ENCODE data around the gene NCAM2.

Gene NCAM2

DNA sequence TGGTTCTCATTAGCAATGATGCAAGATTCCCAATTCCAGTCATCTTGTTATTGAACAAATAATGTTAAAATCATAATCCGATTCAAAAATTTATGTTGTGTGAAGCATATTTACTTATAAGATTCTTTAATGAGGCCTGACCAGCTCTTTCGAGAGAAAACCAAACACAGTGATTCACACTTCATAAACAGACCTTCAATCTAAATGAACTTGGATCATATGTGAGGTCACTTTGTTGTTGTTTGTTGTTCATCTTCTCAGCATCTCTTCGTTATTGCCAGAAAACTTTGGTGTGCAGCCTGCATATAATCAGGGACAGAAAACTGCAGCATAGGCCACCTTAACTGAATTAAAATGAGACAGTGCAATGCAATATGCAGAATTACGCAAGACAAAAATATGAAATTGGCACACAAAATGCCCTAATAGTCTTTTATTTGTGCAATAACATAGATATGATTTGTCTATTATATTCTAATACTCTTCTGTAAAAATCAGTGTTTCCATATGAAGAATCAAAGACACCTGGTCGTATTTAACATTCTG lies 30.1 kb downstream of the NCAM2 start:
- DNase-seq (ENCODE audit: low spot score), result no peak

DNA sequence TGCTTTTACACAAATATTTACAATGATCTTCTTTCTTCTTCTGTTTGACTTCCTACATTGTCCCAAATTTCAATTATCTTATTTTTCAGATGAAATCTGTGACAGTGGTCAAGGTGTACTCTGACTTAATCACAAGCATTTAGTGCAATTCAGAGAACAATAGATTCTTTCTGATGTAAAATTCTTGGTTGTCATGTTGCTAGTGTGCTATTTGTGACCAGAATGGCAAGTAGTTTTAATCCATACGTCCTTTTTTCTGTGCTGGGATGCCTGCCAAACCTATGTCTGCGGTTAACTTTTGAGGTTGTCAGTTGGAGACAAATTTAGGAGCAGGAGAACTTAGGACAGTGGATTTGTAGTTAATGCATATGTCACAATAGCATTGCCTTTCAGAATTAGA lies 31.0 kb downstream of the NCAM2 start:
- no peak for DNase-seq (ENCODE audit: low spot score)

DNA sequence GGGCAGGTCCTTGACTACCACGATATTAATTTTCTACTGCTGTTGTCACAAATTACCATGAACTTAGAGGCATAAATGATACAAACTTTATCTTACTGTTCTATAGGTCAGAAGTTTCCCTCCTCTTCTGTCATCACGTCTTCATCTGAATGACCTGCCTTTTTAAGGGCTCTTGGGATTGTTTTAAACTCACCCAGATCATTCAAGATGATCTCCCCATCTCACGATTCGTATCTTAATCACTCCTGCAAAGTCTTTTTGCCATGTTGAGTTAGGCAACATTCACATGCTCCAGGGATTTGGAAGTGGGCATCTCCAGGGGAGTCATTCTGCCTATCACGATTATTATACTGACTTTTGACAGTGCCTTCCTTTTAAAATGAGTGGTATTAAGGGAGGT lies 32.1 kb downstream of the NCAM2 start:
- no peak for DNase-seq (ENCODE audit: low spot score)

DNA sequence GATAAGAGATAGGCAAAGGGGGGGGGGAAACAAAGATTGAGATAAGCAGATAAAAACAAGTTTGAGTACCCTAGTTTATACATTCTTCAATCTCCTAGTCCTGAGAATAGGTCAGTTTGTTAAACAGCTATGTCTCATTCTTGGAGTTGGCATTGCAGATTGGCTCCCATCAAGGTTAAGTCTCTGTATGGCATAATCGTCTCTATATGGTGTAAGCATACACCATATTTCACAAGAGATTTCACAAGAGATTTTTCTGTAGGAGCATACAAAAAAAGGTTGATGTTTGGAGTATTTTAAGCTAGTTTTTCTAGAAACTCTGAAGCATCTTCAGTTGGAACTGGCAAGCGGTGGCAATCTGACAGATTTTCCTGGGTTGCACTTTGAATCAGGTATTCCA lies 35.8 kb downstream of the NCAM2 start:
- DNase-seq (ENCODE audit: low spot score), result no peak

DNA sequence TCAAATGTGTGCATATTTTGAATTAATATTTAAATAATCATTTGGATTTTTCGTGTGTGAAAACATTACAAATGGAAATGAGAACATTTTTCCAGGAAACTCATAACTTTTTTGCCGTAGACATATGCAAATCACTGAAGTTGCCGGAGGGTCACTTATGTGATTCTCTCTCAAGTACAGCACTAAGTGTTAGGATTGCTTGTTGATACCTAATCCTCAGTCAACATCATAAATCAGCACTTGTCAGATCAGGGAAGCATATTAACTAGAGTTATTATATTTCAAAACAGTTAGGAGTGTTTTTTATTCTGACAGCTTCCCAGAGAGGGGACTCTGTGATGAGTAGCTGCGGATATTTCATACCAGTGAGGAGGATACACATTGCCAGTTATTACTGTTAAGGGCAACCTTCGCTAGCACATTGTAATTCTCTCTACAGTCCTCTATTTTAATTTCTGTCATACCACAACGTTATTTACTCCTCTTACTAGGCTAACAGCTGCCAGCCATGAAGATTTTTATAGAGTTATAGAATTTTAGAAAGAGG lies 41.5 kb downstream of the NCAM2 start:
- no peak for DNase-seq (ENCODE audit: low spot score)

DNA sequence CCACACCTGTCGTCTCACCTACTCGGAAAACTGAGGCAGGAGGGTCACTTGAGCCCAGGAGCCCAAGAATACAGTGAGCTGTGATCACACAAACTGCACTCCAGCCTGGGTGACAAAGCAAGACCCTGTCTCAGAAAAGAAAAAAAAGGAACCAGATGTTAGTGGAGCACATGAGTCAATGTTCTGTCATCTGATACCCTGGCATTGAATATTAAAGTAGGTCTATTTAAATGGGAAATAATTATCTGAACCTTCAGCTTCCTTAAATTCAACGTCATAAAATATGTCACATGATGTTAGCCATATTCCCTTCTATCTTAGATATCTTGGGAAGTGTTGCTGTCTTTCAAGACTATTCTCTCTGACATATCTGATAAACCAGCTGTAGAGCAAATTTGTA lies 47.3 kb downstream of the NCAM2 start:
- no peak for DNase-seq (ENCODE audit: low spot score)

DNA sequence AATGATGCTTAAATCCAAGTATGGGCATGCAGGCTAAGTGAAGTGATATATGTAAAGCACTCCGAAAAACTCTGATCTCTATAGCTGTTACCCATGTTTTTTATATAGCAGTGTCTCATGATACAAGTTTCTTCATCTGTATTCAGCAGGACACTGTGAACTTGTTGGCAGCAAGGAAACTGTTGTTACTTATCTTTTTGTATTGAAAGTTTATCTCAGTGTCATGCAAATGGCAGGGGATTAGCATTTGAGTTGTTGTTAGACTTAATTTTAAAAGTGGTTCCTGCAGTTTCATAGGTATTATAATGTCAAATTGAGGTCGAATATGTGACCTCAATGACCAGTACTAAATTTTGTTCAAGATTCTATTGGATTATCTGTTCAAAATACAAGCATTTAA lies 47.9 kb downstream of the NCAM2 start:
- no peak for DNase-seq (ENCODE audit: low spot score)

DNA sequence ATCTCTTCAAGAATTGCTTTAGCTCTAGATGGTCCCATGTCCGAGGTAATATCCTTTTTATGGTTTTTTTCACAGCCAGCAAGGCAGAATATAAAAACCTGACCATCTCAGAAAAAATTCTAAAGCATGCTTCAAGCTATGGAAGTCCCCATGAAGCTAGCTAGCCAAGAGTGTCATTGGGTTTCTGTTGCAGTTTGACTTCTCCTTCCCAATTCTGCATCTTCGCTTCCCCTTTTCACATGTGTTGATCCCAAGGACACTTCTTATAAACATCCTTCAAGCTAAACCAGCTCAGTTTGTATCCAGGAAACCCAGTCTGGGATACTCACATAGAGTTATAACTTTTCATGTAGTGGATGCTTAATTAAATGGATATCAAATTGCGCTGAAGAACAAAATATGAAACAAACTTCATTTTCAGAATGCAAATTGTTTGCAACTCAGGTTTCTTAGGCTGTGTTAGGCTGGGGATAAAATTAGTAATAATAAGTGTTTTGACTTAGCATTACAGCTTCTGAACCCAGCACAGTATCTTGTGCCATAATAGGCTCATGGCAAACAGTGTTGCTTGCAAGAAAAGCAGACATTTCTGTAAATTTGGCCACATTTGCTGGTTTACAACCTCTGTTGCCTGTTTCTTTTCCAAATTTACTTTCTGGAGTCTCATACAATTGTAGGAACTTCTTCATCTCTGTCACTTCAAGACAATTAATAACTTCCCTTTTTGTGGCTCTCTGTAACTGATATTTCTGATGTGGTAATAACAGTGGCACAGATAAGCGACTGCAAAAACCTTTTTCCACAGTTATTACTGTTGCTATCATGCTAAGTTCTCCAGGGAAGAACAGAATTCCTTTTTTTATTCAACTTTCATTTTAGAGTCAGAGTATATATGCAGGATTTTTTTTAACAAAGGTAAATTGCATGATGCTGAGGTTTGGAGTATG lies 53.2 kb downstream of the NCAM2 start:
- DNase-seq (ENCODE audit: low spot score), result no peak

DNA sequence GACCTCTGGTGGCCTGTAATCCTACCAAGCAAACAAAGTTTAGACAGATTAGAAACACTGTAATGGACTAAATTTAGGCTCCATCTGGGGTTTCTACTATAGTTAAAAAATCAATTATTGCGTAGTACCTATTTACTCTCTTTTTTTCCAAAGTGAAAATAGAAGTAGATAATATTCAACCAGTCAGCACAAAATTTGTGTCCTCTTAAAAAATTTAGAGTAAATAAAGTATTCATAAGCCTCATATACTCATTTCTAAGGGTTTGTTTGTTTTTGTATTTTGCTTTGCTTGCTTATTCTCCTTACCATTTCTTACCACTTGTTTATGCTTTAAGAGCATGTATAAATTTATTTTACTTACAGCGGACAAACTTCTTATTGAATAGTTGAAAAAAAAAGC lies 54.5 kb downstream of the NCAM2 start:
- no peak for DNase-seq (ENCODE audit: low spot score)

DNA sequence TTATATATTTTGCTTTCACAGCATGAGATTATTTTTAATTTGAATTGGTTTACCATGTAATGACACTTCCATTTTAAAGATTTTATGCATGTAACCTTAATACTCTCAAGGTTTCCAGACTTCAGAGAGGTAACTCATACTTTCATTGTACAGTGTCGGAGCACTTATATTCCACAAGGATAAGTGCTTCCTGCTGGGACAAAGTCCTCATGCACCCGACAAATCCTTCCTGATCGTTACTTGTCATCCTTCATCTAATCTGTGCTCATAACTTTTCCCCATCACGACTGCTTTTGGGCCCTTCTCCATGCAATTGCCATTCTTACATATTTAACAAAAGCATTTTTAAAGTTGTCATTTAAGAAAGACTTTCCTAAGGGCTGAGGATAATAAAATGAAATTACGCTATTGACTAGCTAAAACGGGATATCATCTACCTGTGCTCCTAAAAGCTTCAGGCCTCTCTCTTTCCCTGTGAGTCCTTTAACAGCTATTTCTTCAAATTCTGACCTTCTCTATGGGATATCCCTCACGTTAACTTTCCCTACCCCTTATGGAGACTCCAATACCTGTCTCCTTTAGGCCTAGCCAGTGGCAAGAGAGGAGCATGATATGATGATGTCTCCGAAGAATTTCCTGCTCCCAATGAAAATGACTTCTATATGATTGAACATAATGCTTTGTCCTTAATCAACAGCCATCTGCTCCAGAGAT lies 59.3 kb downstream of the NCAM2 start:
- no peak for DNase-seq (ENCODE audit: low spot score)

DNA sequence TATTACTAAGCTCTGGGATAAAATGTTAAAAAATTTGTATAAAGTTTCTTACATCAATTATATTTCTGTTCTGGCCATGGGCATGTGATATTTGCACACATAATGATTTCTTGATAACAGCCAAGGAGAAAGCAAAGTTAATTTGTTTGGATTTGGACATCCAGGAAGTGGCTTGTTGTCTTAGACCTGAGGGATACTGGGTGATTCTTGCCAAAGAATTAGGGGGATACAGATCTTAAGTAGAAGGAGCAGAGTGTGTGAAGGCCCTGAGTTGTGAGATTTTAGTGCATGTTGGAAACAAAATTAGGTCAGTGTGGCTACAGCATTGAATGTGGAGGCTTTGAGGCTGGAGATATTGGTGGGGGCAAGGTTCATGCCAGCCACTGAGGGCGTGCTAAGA lies 65.6 kb downstream of the NCAM2 start:
- DNase-seq (ENCODE audit: low spot score), result no peak

DNA sequence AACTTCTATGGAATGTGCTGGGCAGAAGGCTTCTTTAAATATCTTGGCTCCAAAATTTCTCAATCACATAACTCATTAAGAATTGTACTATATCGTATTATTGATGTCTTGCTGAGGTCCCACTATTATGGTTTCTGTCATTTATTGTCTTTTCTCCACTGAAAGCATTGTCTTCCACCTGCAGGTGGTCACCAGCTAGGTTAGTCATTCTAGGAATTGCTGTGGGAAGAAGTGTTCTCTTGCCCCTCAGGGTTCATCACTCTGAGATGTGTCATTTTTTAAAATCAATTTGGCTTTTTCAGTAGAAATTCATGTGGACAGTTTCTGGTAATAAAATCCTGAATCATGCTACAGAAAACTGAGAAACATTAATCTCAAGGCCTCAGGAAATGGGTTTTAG lies 66.1 kb downstream of the NCAM2 start:
- no peak for DNase-seq (ENCODE audit: low spot score)

DNA sequence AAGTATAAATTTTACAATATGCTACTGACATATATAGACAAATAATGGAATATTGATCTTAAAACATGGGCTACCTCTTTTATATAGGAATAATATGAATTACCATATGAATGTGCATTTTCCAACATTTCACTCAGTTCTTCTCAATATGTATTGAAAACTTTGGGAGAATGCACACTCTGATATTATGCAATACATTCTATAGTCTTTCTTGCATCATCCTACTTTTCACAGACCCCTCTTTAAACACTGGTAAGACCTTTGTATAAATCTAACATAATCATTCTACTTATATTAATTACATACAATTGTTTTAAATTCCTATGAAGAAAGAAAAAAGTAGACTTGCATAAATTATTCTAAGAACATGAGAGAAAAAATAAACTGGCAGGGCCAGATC lies 69.2 kb downstream of the NCAM2 start:
- DNase-seq (ENCODE audit: low spot score), result no peak

DNA sequence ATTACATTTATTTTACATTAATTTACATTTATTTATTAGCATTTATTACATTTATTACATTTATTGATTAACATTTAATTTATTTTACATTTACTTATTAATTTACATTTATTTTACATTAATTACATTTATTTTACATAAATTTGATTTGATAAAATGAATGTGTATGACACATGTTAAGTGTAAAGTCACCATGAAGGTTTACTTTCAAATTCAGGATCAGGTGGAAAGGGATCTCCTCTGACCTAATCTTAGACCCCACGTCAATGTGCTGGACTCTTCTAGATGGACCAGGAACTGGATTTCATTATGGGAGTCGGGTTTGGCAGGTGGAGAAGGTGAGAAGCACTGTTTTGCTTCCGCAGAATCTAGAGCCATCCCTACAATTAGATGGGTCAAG lies 76.1 kb downstream of the NCAM2 start:
- no peak for DNase-seq (ENCODE audit: low spot score)

DNA sequence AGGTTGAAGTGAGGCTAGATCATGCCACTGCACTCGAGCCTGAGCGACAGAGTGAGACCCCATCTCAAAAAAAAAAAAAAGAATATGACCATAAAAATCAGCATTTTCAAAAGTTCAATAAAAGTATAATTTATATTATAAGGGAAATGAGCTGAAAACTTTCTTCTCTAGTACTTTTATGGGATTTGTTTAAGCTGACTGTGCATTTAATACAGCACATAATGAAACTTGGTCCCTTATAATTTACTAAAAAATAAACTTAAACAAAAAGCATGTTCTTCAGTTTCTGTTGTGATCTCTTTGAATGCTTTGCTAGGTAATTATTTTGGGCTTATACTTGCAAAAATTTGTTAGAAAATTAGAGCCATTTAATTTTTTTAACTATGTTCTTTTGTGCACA lies 77.8 kb downstream of the NCAM2 start:
- no peak for DNase-seq (ENCODE audit: low spot score)

DNA sequence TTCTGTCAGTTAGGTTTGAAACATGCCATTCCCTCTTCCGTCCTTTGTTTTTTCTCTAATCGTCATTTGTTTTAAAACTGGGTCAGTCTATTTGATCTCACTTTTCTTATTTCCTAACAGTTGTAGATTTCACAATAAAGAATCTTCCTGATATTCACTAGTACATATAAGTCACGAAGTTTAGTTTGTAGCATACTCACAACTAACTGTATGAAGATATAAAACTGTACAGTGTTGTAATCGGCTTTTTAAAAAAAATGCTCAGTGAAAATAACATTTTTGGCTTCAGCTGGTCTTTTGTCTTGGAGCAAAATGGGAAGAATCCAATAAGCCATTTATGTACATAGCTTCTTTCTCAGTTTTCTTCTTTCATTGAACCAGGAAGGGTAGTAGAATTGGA lies 78.3 kb downstream of the NCAM2 start:
- DNase-seq (ENCODE audit: low spot score), result no peak

DNA sequence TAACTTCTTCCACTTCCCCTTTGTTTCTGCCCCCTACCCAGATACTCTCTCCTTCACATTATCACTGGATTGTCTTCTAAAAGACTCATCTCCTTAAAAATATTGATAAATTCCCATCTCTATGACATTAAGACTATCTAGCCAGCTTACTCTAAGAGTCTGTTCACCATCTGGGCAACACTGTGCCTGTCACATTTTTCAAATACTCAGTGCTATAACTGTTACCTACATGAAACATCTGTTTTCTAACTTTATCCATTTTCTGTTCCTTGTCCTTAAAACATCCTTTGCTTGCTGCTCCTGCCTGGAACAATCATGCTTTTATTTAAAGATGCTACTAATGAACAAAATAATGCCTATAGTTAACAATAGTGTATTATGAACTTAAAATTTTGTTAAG lies 81.4 kb downstream of the NCAM2 start:
- DNase-seq (ENCODE audit: low spot score), result no peak

DNA sequence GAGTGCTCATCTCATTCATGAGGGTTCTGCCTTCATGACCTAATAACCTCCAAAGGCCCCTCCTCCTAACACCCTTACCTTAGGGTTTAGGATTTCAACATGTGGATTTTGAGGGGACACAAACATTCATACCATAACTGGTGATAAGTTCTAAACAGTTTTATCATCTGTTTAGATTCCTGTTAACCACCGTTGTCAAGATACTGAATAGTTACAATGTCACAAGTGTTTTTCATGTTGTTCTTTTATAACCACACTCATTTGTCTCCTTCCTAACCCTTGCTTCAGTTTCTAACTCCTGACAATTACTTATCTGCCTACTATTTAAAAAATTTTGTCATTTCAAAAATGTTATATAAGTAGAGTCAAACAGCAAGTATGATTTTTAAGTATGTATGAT lies 86.0 kb downstream of the NCAM2 start:
- no peak for DNase-seq (ENCODE audit: low spot score)

DNA sequence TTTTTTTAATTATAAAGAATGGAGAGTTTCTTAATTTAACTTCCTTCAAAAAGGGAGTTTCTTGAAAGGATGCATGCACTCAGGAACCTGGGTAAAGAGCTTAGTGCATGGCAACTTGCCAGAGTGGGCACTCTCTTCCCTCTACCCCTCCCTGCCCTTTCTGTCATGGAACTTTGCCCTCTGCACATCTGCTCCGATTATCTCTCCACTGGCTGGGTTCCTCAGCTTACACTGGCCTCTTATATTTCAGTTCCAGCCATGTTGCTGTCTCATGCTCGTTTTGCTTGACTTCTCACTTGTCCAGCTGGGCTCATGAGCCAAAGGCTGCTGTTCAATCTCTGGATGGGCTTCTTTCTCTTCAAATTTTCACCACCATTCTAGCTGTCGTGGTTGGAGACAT lies 87.0 kb downstream of the NCAM2 start:
- no peak for DNase-seq (ENCODE audit: low spot score)

DNA sequence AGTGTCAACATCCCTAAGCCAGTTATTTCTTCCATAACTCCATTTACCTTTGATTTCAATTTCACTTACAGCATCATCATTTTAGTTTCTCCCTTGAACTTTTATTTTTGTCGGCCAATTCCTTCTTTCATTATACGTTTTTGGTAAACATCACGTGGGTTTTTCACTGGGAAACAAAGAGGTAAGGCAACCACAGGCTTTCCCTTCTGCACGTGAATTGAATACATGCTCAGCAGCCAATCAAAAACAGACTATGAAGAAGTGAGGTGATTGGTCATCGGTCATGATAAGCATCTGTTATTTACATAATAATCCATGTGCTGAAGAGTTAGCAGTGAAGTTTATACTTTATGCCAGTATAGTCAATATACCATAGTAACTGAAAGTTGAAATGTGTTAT lies 98.7 kb downstream of the NCAM2 start:
- no peak for DNase-seq (ENCODE audit: low spot score)

DNA sequence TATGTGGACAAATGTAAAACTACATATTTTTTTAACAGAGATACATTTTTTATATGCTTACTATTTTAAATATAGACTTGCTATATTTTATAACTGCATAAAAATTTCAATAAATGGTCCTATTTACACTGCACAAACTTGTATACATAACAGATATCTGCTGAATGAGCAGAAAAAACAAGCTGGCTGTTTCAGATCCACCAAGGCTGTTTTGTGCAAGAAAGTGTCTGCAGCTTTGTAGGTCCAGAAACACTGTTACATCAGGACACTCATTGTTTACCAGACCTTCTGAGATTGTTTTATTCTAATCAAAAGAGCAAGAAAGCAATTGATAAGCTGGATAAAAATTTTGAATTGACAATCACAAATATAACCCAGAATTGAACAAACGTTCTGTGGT lies 99.3 kb downstream of the NCAM2 start:
- DNase-seq (ENCODE audit: low spot score), result no peak

DNA sequence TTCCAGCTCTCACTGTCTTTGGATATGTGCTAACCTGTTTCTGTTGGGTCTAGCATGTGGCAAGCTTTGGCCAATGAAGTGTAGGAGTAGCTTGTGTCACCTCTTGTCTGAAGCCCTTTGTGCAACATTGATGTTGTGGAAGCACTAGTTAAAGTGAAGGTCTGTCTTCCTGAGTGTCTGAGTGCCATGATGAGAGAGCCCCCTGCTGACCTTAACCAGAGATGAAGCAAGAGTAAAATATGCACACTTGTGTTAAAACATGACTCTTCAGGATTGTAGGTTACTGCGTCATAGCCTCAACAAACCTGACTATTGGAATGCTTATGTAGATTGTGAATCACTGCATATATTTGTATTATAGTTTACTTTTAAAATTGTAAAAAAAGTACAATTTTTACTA lies 103.7 kb downstream of the NCAM2 start:
- no peak for DNase-seq (ENCODE audit: low spot score)

DNA sequence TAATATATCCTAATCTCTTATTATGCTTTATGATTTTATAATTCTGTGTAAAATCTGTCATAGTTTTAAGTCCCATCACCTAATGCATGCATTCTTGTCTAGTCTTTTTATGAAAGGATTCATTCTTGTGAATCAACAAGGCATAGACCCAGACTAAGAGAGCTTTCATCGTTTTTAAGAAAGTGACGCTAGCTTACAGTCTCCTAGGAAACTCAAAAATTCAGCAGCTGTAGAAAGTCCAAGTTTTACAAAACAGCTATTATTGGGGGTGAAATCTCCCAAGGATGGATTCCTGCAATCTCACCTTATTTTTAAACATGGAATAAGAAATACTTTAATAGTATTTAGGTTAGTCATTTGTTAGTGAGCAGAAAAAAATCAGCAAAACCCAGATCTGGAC lies 104.7 kb downstream of the NCAM2 start:
- no peak for DNase-seq (ENCODE audit: low spot score)

Measured in CD4-positive, alpha-beta T cell treated with Interleukin-2 at 100 ng/mL for 4 hours (primary cell).